Activated T-cell treated with anti-CD3 and anti-CD28 coated beads for 48 hours (primary cell): Measurements from ENCODE around the gene SELENOF.
"Not testable (repeated sequence)": the region's sequence is repeated elsewhere in the genome, so short reads cannot be mapped to it uniquely, and the experiment has no call there.

Experiments
- DNase-seq: peaks from one replicate; pipeline ENCODE4 v3.0.0-alpha.2; 2020; ENCODE audit warnings: low read depth

SELENOF gene

DNA sequence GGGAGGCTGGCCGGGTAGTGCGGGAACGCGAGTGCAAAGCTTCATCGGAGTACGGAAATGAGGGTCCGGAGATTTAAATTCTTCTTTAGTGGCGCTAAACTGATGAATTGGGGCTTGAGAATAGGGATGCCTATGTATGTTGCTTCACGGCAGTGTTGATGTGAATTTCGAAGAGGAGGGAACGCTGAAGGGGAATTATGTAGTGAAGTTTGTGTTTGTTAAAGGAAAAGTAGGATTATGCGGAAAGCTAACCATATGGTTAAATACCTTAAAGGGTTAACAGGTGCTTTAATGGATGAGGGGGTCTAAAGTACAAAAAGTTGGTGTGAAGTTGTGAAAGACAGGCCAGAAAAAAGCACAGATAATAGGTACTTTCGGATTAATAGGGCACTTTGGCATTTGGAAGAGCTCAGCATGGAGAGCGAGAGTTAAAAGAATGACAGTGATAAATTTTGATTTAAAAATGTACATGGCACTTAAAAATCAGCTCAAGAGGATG is 1.9 kb upstream of the SELENOF start:
- DNase-seq = no peak

DNA sequence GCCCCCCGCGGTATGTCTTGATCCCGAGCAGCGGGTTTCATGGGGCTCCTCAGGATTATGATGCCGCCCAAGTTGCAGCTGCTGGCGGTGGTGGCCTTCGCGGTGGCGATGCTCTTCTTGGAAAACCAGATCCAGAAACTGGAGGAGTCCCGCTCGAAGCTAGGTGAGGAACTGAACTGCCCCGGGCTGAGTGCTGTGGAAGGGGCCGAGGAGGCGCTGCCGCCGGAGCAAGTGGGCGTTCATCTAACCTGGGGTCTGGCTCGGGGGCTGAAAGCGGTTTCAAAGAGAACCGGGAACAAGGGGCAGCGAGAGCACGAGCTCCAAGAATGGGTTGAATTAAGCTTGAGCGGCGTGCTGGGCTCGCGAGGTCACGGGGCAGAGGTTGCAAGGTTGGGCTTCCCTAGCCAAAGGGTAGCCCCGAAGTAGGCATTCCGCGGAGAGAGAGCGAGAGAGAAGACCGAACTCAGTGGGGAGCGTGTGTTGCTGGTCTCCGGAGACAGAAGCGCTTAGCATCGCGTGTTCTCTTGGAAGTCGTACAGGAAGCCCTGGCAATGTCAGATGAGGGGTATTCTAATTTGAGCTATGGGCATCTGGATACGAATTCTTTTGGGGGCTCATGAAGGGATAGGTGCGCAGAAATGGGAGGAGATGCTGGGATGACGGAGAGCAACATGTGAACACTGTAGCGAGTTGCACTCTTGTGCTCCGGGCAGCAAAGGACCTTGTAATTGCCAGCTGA is 1.2 kb upstream of the SELENOF start:
- DNase-seq = peak; percentile 34

DNA sequence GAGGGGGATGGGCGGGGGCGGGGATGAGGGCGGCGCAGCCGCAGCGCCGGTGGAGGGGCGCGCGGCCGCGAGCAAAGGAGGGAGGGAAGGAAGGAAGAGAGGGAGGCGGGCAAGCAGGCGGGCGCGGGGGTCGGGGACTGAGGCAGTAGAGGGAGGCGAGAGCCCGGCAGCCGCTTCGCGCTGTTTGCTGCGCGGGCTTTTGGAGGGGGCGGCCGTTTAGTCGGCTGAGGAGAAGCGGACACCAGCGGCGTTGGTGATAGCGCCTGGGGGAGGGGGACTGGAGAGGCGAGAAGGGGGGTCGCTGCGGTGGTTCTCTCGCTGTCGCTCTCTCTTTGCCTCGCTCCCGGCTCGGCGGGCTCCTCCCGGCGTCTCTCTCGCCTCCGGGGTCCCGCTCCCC is 673 bp upstream of the SELENOF start, which contains the start of gene HS2ST1:
HS2ST1 (plus strand) TSS at position 35 of the 397 bp plus-strand sequence.
- no peak for DNase-seq

DNA sequence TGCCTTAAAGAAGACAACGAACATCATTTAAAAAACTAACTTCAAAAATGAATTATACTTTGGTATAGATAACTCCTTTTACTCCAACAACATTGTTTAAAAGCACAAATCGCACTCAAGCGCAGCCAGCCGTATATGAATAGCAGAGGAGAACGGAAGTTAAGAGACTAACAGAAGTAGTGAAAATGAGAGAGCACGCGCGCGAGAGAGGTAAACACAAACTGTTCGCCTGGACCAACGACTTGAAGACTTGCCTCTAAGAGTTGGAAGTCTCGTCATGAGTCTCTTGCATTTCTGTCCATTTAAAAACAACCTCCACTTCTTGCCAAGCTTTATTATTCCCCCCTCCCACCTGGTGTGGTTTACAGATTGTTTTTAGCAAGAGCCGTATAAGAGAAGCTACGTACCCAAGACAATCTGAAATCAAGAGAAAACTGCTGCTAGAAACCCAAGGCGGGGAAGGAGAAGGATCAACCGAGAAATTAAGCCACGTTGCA is 479 bp downstream of the SELENOF start:
- peak; percentile 12 for DNase-seq

DNA sequence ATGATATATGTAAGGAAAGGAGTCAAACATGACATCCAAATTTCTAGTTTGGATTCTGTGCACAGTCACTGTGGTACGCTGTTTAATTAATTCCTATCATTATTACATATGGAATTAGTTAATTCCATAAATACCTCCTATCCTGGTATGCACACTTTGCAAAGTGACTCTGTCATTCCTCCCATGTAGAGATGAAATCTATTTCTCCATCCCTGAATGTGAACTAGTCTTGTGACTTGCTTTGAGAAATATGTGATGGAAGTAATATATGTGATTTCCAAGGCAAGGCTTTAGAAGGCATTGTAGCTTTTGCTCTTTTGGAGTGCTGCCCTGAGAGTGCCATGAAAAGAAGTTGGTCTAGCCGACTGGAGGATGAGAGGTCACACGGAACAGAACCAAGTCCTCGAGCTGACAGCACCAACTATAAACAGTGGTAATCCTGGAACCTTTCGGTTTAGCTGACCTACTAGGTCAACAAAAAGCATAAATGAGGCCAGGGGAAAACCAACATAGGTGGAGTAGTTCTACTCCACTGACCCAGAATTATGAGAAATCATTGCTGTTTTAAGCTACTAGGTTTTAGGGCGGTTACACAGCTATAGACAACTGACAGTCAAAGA is 1.5 kb downstream of the SELENOF start:
- no peak for DNase-seq

DNA sequence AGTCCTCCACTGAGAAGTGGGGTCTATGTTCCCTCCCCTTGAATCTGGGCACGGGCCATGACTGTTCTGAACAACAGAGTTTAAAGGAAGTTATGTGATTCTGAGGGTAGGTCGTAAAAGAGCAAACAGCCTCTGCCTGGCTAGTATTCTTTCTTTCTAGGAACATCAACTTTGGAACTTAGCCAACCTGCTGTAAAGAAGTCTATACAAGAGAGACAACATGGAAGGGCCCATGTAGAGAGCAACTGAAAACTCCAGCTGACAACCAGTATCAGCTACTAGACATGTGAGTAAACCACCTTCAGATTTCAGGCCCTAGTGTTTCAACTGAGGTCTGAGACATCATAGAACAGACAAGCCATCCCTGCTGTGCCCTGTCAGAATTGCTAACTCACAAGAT is 7.5 kb downstream of the SELENOF start:
- no peak for DNase-seq

DNA sequence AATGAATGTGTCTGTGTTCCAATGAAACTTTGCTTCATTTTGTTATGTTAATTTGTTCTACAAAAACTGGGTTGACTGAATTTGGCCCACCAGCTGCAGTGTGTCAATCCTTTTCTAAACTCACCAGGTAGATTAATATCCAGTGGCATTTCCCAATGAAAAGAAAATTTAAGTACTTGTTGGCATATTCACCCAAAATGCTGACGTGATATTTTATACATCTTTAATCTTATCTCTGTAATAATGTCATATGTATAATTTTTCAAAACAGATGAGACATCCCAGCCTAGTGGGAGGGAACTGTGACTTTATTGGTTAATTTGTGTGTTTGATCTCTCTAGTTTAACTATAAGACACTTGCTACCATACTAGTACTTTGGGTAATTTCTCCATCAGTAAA is 8.1 kb downstream of the SELENOF start:
- no peak for DNase-seq

DNA sequence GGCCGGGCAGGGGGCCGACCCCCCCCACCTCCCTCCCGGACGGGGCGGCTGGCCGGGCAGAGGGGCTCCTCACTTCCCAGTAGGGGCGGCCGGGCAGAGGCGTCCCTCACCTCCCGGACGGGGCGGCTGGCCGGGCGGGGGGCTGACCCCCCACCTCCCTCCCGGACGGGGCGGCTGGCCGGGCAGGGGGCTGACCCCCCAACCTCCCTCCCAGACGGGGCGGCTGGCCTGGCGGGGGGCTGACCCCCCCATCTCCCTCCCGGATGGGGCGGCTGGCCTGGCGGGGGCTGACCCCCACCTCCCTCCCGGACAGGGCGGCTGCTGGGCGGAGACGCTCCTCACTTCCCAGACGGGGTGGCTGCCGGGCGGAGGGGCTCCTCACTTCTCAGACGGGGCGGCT is 14.5 kb downstream of the SELENOF start:
- DNase-seq = not testable (repeated sequence)

DNA sequence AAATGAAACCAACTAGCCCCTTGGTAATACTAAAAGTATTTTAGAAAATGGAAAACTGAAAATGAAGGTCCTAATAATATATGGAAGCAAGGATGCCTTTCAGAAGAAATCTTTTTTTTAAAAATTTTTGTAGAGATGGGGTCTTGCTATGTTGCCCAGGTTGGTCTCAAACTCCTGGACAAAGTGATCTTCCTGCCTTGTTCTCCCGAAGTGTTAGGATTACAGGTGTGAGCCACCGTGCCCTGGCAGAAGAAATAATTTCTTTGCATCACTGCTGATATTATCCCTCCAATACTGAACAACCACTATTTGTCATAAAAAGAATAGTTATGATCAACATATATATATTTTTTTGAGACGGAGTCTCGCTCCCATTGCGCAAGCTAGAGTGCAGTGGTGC is 25.6 kb downstream of the SELENOF start:
- DNase-seq = no peak

DNA sequence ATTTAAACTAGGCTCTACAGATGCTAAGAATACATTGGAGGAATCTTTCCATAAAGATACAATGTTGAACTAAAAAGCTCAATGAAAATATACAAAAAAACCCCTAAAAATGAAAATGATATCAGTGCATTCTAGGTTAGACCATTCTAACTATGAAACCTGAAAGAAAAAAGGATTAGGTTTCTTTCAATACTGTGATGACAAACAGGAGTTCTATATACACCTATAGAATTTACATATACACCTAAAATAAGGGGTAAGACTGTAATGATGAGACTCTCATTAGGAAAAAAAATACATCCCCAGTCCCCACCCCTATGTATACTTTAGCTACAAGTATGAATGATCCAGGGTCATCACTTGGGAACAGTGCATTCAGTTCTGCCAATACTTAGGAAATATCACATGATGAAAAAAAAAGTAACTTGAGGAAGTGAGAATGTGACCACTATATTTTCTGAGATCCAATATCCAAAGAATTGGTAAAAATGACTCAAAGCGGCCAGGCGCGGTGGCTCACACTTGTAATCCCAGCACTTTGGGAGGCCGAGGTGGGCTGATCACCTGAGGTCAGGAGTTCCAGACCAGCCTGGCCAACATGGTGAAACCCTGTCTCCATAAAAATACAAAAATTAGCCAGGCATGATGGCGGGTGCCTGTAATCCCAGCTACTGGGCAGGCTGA is 26.3 kb downstream of the SELENOF start:
- no peak for DNase-seq

DNA sequence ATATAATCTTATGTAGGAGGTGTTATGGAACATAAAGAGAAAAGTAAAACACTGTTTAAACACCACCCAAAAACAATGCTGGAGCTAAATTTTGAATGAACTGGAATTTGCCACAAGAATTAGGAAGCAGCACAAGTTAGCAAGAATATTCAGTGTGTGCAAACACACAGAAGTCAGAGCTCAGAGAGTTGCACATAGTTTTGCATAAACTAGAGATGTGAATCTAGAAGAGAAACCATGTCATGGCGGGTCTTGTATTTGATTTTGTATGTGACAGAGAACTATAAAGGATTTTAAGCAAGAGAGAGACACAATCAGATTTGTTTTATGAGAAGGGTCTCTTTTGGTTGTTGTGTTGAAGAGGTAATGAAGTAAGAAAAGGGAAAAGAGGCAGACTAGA is 38.2 kb downstream of the SELENOF start:
- no peak for DNase-seq

DNA sequence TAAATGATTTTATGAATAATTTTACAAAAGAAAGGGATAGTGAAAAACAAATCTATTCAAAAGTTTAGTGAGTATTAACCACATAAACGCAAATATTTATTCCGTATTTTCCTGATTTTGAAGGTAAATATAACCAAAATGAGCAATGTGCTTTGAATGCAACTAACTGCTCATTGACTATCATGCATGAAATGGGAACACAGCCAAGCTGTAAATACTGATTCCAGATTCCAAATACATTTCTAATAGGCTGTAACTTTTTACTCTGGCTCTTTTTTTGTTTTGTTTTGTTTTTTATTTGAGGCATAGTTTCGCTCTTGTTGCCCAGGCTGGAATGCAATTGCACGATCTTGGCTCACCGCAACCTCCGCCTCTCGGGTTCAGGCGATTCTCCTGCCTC is 41.8 kb downstream of the SELENOF start:
- DNase-seq = no peak

DNA sequence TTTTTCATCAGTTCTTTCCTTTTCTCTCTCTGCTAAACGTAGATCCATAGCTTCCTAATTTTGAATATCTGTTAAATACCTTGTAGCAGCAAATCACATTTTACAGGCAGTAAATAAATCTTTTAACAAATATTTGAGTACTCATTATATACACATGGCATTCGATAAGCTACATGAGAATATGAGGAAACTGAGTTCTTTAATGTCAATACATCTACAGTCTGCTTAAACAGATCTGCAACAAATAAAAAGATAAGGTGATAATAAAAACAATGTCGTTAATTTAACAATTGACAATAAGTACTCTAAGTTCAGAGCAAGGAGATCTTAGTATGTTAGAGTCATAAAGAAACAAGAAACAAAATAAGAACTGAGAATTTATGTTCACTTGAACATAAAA is 42.9 kb downstream of the SELENOF start:
- no peak for DNase-seq

DNA sequence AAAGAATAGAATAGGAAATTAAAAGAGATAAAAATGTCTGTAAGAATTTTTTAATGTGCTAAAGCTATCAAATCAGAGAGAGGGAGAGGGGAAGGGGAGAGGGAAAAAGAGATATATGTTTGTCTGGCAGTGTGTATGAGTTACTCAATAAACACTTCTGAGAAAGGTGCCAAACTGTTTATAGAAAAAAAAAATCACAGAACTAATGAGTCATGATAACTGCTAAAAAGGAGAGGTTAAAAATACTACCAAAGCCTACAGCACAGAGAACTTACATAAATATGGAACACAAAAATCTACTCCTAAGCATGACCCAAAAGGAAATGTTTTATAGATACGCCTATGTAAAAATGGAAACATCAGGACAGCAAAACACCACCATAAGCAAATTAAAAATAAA is 45.4 kb downstream of the SELENOF start:
- no peak for DNase-seq

DNA sequence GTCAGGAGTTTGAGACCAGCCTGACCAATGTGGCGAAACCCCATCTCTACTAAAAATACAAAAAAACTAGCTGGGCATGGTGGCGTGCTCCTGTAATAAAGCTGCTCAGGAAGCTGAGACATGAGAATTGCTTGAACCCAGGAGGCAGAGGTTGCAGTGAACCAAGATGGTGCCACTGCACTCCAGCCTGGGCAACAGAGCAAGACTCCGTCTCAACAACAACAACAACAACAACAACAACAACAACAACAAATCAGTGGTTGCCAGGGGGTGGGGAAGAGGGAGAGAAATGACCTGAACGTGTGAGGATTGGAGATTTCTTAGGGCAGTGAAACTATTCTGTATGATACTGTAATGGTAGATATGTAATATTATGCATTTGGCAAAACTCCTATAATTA is 46.6 kb downstream of the SELENOF start:
- not testable (repeated sequence) for DNase-seq

DNA sequence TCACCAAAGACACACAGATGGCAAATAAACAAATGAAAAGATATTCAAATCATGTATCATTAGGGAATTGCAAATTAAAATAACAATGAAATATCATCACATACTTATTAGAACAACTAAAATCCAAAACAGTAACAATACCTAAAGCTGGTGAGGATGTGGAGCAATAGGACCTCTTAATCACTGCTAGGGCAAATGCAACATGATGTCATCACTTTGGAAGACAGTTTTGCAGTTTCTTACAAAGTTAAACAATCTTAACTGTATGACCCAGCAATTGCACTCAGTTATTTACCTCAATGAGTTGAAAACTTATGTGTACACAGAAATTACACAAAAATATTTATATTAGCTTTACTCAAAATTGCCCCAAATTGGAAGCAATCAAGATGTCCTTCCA is 47.3 kb downstream of the SELENOF start:
- DNase-seq = no peak

DNA sequence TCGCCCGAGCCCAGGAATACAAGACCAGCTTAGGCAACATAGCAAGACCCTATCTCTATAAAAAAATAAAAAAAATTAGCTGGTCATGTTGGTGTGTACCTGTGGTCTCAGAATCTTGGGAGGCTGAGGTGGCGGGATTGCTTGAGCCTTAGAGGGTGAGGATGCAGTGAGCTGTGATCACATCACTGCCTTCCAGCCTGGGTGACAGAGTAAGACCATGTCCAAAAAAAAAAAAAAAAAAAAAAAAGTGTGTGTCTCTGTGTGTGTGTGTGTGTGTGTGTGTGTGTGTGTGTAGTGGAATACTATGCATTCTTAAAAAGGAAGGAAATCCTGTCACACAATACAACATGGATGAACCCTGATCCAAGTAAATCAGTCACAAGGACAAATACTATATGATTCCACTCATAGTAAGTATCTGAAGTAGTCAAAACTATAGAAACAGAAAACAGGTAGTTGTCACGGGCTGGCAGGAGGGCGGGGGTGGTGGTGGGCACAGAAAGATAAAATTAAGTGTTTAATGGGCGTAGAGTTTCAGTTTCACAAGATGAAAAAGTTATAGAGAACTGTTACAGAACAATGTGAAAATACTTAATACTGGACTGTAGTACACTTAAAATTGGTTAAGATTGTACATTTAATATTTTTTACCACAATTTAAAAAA is 47.8 kb downstream of the SELENOF start:
- DNase-seq = no peak

DNA sequence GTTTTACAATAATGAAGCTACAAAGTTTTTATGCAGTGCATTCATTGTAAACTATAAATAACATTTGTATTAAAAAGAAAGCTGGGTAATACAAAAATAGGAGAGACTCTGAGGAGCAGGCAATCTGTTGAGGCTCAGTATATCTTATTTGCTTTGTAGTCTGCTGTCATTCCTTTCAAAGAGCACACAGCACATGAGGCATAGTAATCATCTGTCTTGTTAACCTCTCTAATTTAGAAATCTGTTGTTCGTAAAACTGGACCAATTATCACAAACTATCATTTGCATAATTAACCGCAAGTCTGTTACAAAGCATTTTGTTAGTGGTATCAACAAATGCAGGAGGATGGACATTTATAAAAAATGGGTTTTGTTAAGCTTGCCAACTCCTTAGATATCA is 51.0 kb downstream of the SELENOF start:
- no peak for DNase-seq

DNA sequence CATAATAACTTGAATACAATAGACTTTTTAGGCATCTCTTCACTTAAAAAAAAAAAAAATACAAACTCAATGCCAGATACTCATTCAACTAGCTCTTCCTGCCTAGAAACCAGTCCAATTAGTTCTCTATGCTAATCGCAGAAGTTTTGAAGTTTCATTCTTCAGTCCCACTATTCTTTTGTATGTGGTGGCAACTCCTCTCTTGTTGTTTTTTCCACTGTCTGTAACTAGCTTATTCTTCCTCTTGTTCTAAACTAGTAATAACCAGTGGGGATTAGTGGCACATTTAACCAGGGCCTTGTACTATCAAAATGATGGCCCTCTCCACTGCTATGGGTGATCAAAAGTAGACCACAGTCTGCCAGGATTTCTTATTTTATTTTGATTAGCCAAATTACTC is 52.5 kb downstream of the SELENOF start:
- no peak for DNase-seq

DNA sequence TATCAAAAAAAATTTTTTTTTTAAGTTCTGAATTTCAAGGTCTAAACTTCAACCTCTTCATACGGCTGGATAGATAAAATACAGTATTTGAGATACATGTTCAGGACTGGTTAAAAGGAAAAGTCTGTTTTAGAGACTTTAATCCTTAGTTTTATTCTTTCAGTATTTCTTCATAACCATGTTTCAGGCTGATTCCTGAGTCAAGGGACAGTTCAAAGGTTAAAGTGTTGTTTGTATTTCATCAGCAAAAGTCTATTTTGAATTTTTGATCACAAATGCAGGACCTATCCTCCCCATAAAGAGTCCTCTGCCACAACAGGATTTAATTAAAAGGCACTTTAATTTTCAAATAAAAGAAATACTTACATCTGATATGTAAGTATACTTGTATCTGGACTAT is 53.5 kb downstream of the SELENOF start:
- no peak for DNase-seq

DNA sequence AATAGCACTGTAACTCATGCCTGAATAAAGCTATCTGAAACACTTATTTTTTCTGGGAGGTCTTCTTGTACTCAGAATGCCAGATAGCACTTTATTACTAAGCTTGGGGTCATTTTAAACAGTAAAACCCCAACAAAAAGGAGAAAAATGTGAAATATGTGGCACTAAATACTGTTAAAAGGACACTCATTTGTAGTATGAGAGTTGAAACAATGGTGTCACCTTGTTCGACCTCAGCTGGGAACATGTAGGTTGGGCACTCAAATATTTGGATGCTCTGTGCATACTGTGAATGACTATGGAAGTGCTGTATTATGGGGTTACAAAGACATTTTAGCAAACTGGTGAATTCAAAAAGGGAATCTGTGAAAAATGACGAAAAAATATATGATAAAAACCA is 53.9 kb downstream of the SELENOF start:
- DNase-seq = no peak

DNA sequence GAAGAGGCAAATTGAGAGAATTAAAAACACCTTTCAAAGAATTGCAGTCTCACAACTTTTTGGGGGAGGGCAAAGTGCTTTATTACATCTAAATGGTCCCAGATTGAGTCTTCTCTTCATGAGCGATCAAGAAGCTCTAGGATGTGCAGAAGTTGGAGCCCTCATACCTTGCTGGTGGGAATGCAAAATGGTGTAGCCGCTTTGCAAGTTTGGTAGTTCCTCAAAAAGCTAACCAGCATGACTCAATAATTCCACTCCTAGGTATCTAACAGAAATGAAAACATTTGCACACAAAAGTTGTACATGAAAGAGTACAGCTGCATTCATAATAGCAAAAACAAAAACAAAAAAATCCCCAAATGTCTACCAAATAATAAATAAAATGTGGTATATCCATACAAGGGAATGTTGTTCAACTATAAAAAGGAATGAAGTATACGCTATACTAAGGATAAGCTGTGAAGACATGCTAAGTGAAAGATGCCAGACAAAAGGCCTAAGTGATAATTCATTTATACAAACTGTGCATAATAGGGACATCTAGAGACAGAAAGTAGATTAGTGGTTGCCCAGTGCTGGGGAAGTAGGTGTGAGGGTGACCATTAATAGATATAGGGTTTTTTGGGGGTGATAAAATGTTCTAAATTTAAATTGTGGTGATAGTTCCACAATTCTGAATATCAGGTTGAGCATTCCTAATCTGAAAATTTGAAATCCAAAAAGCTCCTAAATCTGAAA is 55.2 kb downstream of the SELENOF start:
- no peak for DNase-seq
